Keratinocyte (primary cell): ENCODE results near the gene PPP1R26.
A peak's percentile ranks its signal among the peaks of the same experiment; 100 is the strongest.

Source experiments
- EZH2 ChIP-seq: IDR thresholded peaks from one replicate; pipeline ENCODE4 v1.6.1; 2012; ENCODE audit warnings: inconsistent platforms, mild to moderate bottlenecking, low read length, moderate library complexity
- TF ChIP-seq, protein P1 (sequence below), 3 experiments: IDR thresholded peaks in 1 of 3; conservative IDR thresholded peaks in 1 of 3; optimal IDR thresholded peaks in 1 of 3; 2 replicates in 2 of 3; 3 replicates in 1 of 3; pipeline versions ENCODE3 to v1.5.1; 2011; ENCODE audit warnings: low read length in 3 of 3, mild to moderate bottlenecking in 3 of 3, moderate library complexity in 2 of 3, control low read depth in 1 of 3, inconsistent platforms in 1 of 3; ENCODE audit not compliant: insufficient read depth in 2 of 3; ENCODE audit errors: extremely low read depth in 1 of 3

GRCh38 chr9:135504262-135505243, 25.0 kb downstream of the PPP1R26 start:
- TF ChIP-seq, protein P1, sequence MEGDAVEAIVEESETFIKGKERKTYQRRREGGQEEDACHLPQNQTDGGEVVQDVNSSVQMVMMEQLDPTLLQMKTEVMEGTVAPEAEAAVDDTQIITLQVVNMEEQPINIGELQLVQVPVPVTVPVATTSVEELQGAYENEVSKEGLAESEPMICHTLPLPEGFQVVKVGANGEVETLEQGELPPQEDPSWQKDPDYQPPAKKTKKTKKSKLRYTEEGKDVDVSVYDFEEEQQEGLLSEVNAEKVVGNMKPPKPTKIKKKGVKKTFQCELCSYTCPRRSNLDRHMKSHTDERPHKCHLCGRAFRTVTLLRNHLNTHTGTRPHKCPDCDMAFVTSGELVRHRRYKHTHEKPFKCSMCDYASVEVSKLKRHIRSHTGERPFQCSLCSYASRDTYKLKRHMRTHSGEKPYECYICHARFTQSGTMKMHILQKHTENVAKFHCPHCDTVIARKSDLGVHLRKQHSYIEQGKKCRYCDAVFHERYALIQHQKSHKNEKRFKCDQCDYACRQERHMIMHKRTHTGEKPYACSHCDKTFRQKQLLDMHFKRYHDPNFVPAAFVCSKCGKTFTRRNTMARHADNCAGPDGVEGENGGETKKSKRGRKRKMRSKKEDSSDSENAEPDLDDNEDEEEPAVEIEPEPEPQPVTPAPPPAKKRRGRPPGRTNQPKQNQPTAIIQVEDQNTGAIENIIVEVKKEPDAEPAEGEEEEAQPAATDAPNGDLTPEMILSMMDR (optimal IDR thresholded peaks at IDR 0.05 in 1 of 3, IDR thresholded peaks at IDR 0.05 in 1 of 3, conservative IDR thresholded peaks at IDR 0.05 in 1 of 3; ENCODE audit: extremely low read depth in 1 of 3, insufficient read depth in 2 of 3, low read length in 3 of 3) = peak; percentile 81 to 98 (median 89)
- TF ChIP-seq EZH2 = no peak
